NCI-H2029 treated with DMSO at 0.1 percent for 48 hours (cell line): ENCODE results near the gene CARD10.
"Not testable (repeated sequence)": the region's sequence is repeated elsewhere in the genome, so short reads cannot be mapped to it uniquely, and the experiment has no call there.

Experiments
- DNase-seq: peaks from one replicate; lab custom pipeline; 2025; lab: John Stamatoyannopoulos, UW

CARD10 gene

GRCh38 chr22:37485395-37486223 lies 33.6 kb downstream of the CARD10 start:
- DNase-seq = no peak

GRCh38 chr22:37484480-37485394 lies 34.5 kb downstream of the CARD10 start:
- no peak for DNase-seq

DNA sequence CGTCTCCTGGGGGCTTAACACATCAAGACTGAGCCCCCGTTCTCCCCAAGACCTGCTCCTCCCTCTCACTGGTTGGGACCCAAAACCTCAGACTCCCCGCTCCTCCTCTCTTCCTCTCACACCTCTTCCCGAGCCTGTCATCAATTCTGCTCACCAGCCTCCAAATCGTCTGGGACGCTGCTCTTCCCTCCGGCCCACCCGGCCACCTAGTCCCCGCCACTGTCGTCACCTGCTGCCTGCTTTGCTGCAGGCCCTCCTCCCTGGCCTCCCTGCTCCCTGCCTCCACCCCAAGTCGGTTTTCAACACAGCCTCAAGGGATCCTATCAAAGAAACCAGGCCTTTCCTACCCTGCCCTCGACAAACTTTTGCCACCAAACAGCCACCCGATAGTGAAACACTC lies 36.2 kb downstream of the CARD10 start:
- no peak for DNase-seq

GRCh38 chr22:37482244-37482643 lies 37.0 kb downstream of the CARD10 start:
- no peak for DNase-seq

- no peak for DNase-seq
Measured at GRCh38 chr22:37481347-37481907, 37.8 kb downstream of the CARD10 start.

GRCh38 chr22:37480387-37481346 lies 38.5 kb downstream of the CARD10 start:
- no peak for DNase-seq

GRCh38 chr22:37479196-37479595 lies 40.0 kb downstream of the CARD10 start:
- DNase-seq = no peak

- DNase-seq = no peak
Measured at GRCh38 chr22:37476389-37477329, 42.6 kb downstream of the CARD10 start.

DNA sequence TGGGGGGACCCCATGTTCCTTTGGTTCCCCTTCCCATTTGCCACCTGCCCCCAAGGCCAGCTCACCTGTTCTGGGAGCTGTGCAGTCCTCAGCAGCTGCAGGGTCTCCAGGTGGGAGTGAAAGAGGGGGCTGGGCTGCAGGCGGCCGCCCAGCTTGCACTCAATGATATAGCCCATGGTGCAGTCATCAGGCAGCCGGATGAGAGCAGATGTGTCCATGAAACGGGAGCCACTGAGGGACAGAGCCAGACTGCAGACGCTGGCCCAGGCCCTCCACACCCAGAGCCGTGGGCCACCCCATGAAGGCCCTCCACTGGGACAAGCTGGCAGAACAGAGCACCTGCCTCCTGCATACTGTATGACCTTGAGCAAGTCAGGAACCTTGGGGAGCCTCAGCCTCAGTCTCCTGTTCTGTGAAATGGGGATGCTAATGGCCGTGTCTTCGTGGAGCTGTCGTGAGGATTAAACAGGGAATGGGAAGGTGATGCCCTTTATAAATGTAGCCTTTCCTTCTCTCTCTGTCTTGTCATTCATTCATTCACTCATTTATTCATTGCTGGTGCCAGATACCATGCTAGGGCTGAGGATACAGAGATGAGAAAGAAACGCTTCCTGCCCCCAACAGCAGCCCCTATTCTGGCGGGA lies 44.6 kb downstream of the CARD10 start:
- no peak for DNase-seq

DNA sequence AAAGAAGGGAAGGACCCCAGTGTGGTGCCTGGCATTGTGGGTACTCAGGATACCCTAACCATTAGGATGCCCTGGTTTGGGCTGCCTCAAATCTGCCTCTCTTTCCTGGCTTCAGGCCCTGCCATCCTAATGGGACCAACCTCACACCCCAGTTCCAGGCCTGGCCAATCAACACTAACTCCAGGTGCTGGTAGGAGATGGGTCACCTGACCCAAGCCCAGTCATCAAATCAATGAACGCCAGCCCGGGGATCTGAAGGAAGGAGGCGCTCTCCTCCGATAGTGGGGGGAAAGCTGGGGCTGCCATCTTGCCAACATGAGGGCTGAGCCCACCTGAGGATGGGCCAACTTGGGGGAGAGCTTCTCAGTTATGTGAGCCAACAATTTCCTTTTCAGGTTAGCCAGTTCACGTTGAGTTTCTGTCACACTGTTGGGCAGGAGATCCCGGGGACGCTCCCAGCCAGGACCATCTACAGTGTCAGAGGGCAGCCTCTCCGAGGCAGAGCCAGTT lies 45.7 kb downstream of the CARD10 start:
- DNase-seq = no peak

- DNase-seq = no peak
Measured at GRCh38 chr22:37472418-37473006, 46.7 kb downstream of the CARD10 start.

GRCh38 chr22:37471727-37472417 lies 47.3 kb downstream of the CARD10 start:
- no peak for DNase-seq

- no peak for DNase-seq
Measured at GRCh38 chr22:37470087-37470445, 49.1 kb downstream of the CARD10 start.

DNA sequence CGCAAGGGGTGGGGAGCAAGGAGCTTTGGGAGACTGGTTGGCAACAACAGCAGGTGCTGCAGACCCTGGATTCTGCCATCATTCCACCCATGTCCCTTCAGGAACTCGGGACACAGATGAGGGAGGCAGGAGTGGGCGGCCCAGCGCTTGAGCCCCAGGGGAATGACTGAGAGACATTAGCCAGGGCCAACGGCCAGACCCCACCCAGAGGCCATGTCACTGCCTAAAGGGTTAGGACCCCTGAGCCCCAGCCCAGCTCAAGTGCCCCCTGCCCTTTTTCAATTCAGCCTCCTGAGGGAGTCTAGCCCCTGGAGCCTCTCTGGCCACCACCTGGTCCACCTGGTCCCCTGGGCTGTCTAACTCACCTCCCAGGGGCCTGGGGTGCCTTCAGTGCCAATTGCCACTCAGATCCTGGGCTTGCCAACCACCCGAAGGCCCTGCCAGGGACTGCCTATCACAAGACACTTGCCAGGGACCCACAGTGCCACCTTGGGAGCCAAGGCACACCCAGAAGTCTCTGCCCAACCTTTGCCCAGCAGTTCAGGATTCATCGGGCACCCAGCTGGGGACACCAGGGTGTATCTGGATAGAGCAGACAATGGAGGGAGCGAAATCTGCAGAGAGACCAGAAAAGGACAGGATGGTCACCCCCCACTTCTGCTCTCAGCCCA lies 49.7 kb downstream of the CARD10 start:
- no peak for DNase-seq

GRCh38 chr22:37468201-37468695 lies 51.0 kb downstream of the CARD10 start:
- not testable (repeated sequence) for DNase-seq

- no peak for DNase-seq
Measured at GRCh38 chr22:37467391-37467955, 51.7 kb downstream of the CARD10 start.

DNA sequence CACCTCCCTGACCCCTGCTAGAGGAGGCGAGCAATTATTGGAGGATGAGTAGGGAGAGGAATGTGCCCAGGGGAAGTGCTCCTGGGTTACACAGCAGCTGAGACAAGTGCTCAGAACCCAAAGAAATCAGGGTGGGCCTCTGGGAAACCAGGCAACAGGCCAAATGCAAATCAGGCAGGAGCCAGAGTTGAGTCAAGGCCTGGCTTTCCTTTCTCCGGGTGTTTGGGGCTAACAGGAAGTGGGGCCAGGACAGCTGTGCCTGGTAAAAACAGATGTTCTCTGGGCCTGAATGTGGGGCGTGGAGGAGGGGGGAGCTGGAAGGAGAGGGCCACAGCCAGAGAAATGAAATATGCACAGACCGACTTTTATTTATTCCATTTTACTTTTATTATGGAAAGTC lies 55.0 kb downstream of the CARD10 start:
- no peak for DNase-seq

DNA sequence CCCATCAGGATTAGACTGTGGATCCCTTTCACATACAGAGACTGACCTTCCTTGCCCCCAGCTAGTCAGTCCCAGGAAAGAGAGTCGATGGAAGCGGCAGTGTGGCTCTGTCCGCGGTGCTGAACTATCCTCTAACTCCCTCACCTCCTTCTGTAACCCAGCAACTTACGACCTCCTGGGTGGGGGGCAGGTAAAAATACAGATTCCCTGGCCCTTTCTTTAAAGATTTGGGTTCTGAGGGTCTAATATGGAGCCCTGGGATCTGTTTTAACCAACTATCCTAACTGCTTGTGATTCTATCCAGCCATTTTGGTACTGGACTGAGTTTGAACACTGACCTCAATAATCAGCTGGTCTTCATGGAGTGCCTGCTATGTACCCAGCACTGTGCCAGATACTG lies 56.2 kb downstream of the CARD10 start:
- no peak for DNase-seq
